GM12878 (cell line): ENCODE results near the gene PGGT1B. TPM values are rescaled to one million over a fixed set of nuclear protein-coding genes. Genes with fewer than 3 reads are reported as not detected.

Source experiments
- ATAC-seq: fragments of 200-7000 bp; cut with Tn5 transposase; 3 replicates; pipeline ENCODE4 v1.9.1; 2020; ENCODE audit warnings: mild to moderate bottlenecking, moderate library complexity
- BruUV-seq: library from RNA; stranded (reverse); fragments of 400-500 nt; replicated peaks from 2 replicates; lab custom pipeline; 2021; lab: Mats Ljungman, UMichigan
- CTCF ChIA-PET: fragments of 300-600 bp; sonication (Branson Sonifier 250); formaldehyde crosslinking; extraction: SDS; loops from one replicate; lab custom pipeline; 2021; ENCODE audit warnings: inconsistent platforms; lab: Yijun Ruan, JAX
- POLR2A ChIA-PET: fragments of 350-600 bp; formaldehyde crosslinking; extraction: SDS; loops from one replicate; lab custom pipeline; 2021; ENCODE audit warnings: inconsistent platforms; lab: Charles Lee
- RAD21 ChIA-PET: fragments of 300-600 bp; sonication (Branson Sonifier 250); formaldehyde crosslinking; loops from one replicate; lab custom pipeline; 2023; ENCODE audit warnings: antibody characterized with exemption; ENCODE audit not compliant: unreplicated experiment; lab: Charles Lee
- SMC1A ChIA-PET: fragments of 300-600 bp; sonication (Branson Sonifier 250); formaldehyde crosslinking; loops from one replicate; lab custom pipeline; 2023; ENCODE audit not compliant: unreplicated experiment, uncharacterized antibody; lab: Charles Lee
- DNase-seq: peaks from one replicate; pipeline ENCODE4 v3.0.0-alpha.2; 2011; ENCODE audit warnings: low read depth, low spot score
- FAIRE-seq: peaks from 3 replicates; lab custom pipeline; 2011; peaks lifted over from hg19 to GRCh38; lab: Jason Lieb, UNC
- H2AFZ ChIP-seq: 2 replicates; pipeline ENCODE4 v1.6.0; 2011; ENCODE audit warnings: low read depth, low read length, control low read depth; ENCODE audit not compliant: control insufficient read depth
- H3K27ac ChIP-seq: 2 replicates; pipeline ENCODE4 v1.5.1; 2011; ENCODE audit warnings: control low read depth; ENCODE audit not compliant: control insufficient read depth, insufficient read depth
- H3K27me3 ChIP-seq, 2 experiments: replicated peaks in 1 of 2; 2 replicates each; pipeline versions ENCODE4 v1.6.0 to v1.6.1; 2011; ENCODE audit warnings: low read length in 1 of 2; ENCODE audit not compliant: control insufficient read depth in 2 of 2, insufficient read depth in 2 of 2
- H3K36me3 ChIP-seq, 2 experiments: 2 replicates each; pipeline ENCODE4 v1.5.1; 2011; ENCODE audit warnings: low read length in 1 of 2; ENCODE audit not compliant: control insufficient read depth in 2 of 2, insufficient read depth in 2 of 2
- H3K4me1 ChIP-seq: 2 replicates; pipeline ENCODE4 v1.6.1; 2011; ENCODE audit warnings: mild to moderate bottlenecking, low read length, moderate library complexity, mixed read lengths; ENCODE audit not compliant: control insufficient read depth, insufficient read depth
- H3K4me2 ChIP-seq: 2 replicates; pipeline ENCODE4 v1.6.0; 2011; ENCODE audit warnings: control low read depth; ENCODE audit not compliant: control insufficient read depth, insufficient read depth
- H3K4me3 ChIP-seq: fragments of 200-600 bp; sonication (generic); 2 replicates; pipeline ENCODE4 v1.5.1; 2016
- H3K79me2 ChIP-seq: 2 replicates; pipeline ENCODE4 v1.6.0; 2011; ENCODE audit warnings: low read length; ENCODE audit not compliant: control insufficient read depth, insufficient read depth
- H3K9ac ChIP-seq: 2 replicates; pipeline ENCODE4 v1.8.0; 2011; ENCODE audit warnings: low read length, control low read depth, mixed read lengths; ENCODE audit not compliant: control insufficient read depth, insufficient read depth
- H3K9me3 ChIP-seq: replicated peaks from 3 replicates; pipeline ENCODE4 v1.5.1; 2011; ENCODE audit warnings: mild to moderate bottlenecking, low read length; ENCODE audit not compliant: control insufficient read depth, insufficient read depth
- H4K20me1 ChIP-seq: 2 replicates; pipeline ENCODE4 v1.6.0; 2011; ENCODE audit not compliant: control insufficient read depth, insufficient read depth
- BHLHE40 ChIP-seq, 2 experiments: fragments of 450-650 bp in 1 of 2; IDR thresholded peaks; 2 replicates each; pipeline ENCODE4 v1.6.1; 2011 to 2017; ENCODE audit warnings: low read depth in 2 of 2, borderline replicate concordance in 1 of 2, improper control_type of control experiment in 1 of 2, low read length in 1 of 2, mild to moderate bottlenecking in 1 of 2
- BMI1 ChIP-seq: fragments of 450-650 bp; IDR thresholded peaks from 2 replicates; pipeline ENCODE4 v1.6.1; 2016; ENCODE audit warnings: mild to moderate bottlenecking, moderate library complexity, borderline replicate concordance
- CEBPB ChIP-seq, 2 experiments: fragments of 150-350 bp in 1 of 2; IDR thresholded peaks; 2 replicates each; pipeline ENCODE4 v1.6.1; 2012 to 2014; ENCODE audit warnings: low read depth in 2 of 2, low read length in 2 of 2, borderline replicate concordance in 1 of 2, inconsistent platforms in 1 of 2
- CEBPZ ChIP-seq: fragments of 150-350 bp; IDR thresholded peaks from 2 replicates; pipeline ENCODE4 v1.6.1; 2016; ENCODE audit warnings: low read depth, low read length
- CREM ChIP-seq: IDR thresholded peaks from 2 replicates; pipeline ENCODE4 v1.6.1; 2014; ENCODE audit warnings: antibody characterized with exemption, low read depth
- HCFC1 ChIP-seq: fragments of 150-350 bp; IDR thresholded peaks from 2 replicates; pipeline ENCODE4 v1.6.1; 2014; ENCODE audit warnings: low read length
- HDAC2 ChIP-seq: fragments of 200-600 bp; sonication (generic); IDR thresholded peaks from 2 replicates; pipeline ENCODE4 v1.6.1; 2017
- HDGF ChIP-seq: fragments of 450-650 bp; IDR thresholded peaks from 2 replicates; pipeline ENCODE4 v1.6.1; 2016; ENCODE audit warnings: antibody characterized with exemption
- IRF5 ChIP-seq: fragments of 450-650 bp; IDR thresholded peaks from 2 replicates; pipeline ENCODE4 v1.6.1; 2017; ENCODE audit warnings: borderline replicate concordance
- JUND ChIP-seq: IDR thresholded peaks from 2 replicates; pipeline ENCODE4 v1.6.1; 2012; ENCODE audit warnings: low read depth, mild to moderate bottlenecking, low read length, improper control_type of control experiment, moderate library complexity
- KDM1A ChIP-seq: fragments of 200-600 bp; sonication (generic); IDR thresholded peaks from 2 replicates; pipeline ENCODE4 v1.6.1; 2016; ENCODE audit warnings: borderline replicate concordance
- MXI1 ChIP-seq: fragments of 150-350 bp; IDR thresholded peaks from 2 replicates; pipeline ENCODE4 v1.6.1; 2011; ENCODE audit warnings: low read depth, mild to moderate bottlenecking, inconsistent platforms, low read length, improper control_type of control experiment
- PAX5 ChIP-seq: IDR thresholded peaks from 2 replicates; pipeline ENCODE4 v1.6.1; 2011; ENCODE audit warnings: low read depth, low read length, borderline replicate concordance
- RELA ChIP-seq: fragments of 450-650 bp; IDR thresholded peaks from 2 replicates; pipeline ENCODE4 v1.8.0; 2014; ENCODE audit warnings: borderline replicate concordance; ENCODE audit not compliant: partially characterized antibody
- SP1 ChIP-seq: IDR thresholded peaks from one replicate; pipeline ENCODE4 v1.6.1; 2011; ENCODE audit warnings: low read depth, low read length
- SREBF2 ChIP-seq: IDR thresholded peaks from 2 replicates; pipeline ENCODE4 v1.6.1; 2012; ENCODE audit warnings: mild to moderate bottlenecking, low read length
- SRF ChIP-seq, 2 experiments: IDR thresholded peaks; 2 replicates each; pipeline ENCODE4 v1.6.1; 2011; ENCODE audit warnings: low read depth in 2 of 2, low read length in 2 of 2, mild to moderate bottlenecking in 1 of 2, moderate library complexity in 1 of 2
- STAT1 ChIP-seq: fragments of 450-650 bp; conservative IDR thresholded peaks from 2 replicates; pipeline ENCODE4 v1.6.1; 2014; ENCODE audit warnings: antibody characterized with exemption, mild to moderate bottlenecking
- WRNIP1 ChIP-seq: IDR thresholded peaks from 2 replicates; pipeline ENCODE4 v1.6.1; 2011; ENCODE audit warnings: low read depth, low read length, improper control_type of control experiment, borderline replicate concordance
- ZNF274 ChIP-seq: IDR thresholded peaks from one replicate; pipeline ENCODE4 v1.8.0; 2011; ENCODE audit not compliant: insufficient read length, insufficient read depth
- WGBS: methylation state at CpG from one replicate; pipeline ENCODE4 v1.1.6; 2016; ENCODE audit warnings: low lambda C conversion rate; ENCODE audit not compliant: insufficient replicate concordance, insufficient coverage; ENCODE audit errors: missing lambda C conversion rate; 5-methylcytosine and 5-hydroxymethylcytosine counted together
- in situ Hi-C: fragments of 300-500 bp; cut with MboI; formaldehyde crosslinking; loops from 9 replicates; pipeline ENCODE4 v1.14.3; 2018; ENCODE audit warnings: mixed read lengths
- intact Hi-C: fragments of 100-400 bp; cut with micrococcal nuclease; formaldehyde crosslinking; loops from one replicate; pipeline ENCODE4 v1.14.2; 2022; ENCODE audit not compliant: unreplicated experiment
- polyA plus RNA-seq, 11 experiments: library from polyadenylated mRNA; depleted of rRNA in 4 of 11; unstranded in 6 of 11; stranded (reverse) in 5 of 11; fragments of >200 nt; fragmentation: Nextera tagmentation in 4 of 11; fragmentation: Illumina TruSeq in 1 of 11; extraction: Ambion mirVana in 4 of 11; extraction: Trizol in 1 of 11; gene quantifications; 1 replicate in 1 of 11; 2 replicates in 10 of 11; pipeline versions ENCODE4 v1.2.1 to v1.2.3, GENCODE V29; 2011 to 2016; ENCODE audit warnings: inconsistent platforms in 2 of 11, missing spikeins in 2 of 11, low read depth in 1 of 11
- total RNA-seq, 4 experiments: library from RNA; depleted of rRNA in 3 of 4; stranded (reverse); fragments of >200 nt in 3 of 4; fragmentation: Illumina TruSeq in 1 of 4; extraction: Trizol in 1 of 4; gene quantifications; 2 replicates each; pipeline versions ENCODE4 v1.2.1 to v1.2.3, GENCODE V29; 2013 to 2021

Gene PGGT1B
- total and polyA plus RNA-seq, 10 of the 15 experiments (the other 5 are each of a cell fraction or from before 2014, with no cell fraction given) = 5.0 to 38.4 (median 13.9) TPM

DNA sequence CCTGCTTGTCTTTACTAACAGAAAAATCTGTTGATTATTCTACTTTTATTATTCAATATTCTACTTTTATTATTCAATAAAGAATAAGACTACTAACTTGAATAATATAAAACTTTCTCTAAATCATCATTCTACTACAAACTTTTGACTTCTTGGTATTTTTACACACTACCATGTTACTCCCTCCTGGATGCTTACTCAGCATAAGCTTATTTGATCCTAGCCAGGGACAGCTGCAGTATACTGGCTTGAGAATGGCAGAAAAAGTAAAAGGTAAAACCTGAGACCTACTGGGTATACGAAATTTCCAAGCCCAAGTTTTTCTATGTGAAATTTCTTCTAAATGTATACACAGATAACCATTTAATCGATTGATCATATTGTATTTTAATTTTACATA lies 26.1 kb downstream of the PGGT1B start (continued):
- no peak for TF ChIP-seq JUND
- TF ChIP-seq WRNIP1 = no peak
- no peak for TF ChIP-seq RELA
- no peak for TF ChIP-seq SRF (IDR thresholded peaks at IDR 0.05; ENCODE audit: low read depth in 2 of 2, low read length in 2 of 2)
- TF ChIP-seq BHLHE40 (IDR thresholded peaks at IDR 0.05; ENCODE audit: borderline replicate concordance in 1 of 2, low read depth in 2 of 2, low read length in 1 of 2) = no peak

GRCh38 chr5:115231598-115231997 lies 31.1 kb downstream of the PGGT1B start:
- no TSS peak for BruUV-seq
- in situ Hi-C loops = loop anchor here (25.0 kb wide), 1 partner anchor 769 kb away; no protein-coding TSS in a partner anchor
- RAD21 ChIA-PET = no interaction called here
- no peak overlapping the region for H2AFZ ChIP-seq
- intact Hi-C loops = no loop called here
- no peak overlapping the region for H3K9ac ChIP-seq
- H3K4me3 ChIP-seq = no peak overlapping the region
- H4K20me1 ChIP-seq = peaks cover 2% of the 10 kb centered on the region; the same call in 1 of the 2 replicates
- WGBS = 84% methylated on average over 4 of the region's 4 CpGs
- no peaks in the 10 kb centered on the region for H3K4me1 ChIP-seq
- peaks cover 1 to 8% of the 10 kb centered on the region in 2 experiments; a peak in 2 of 4 replicates for H3K36me3 ChIP-seq
- CTCF ChIA-PET = interaction anchor here (1.0 to 2.7 kb wide), 4 partner anchors 10 to 134 kb away, joined by 3 to 7 read pairs (median 4); no protein-coding TSS in a partner anchor
- no peak for FAIRE-seq
- DNase-seq = no peak
- TF ChIP-seq SREBF2 (no peak), STAT1 (no peak), CEBPZ (no peak), HCFC1 (no peak), HDAC2 (no peak), PAX5 (no peak), BMI1 (no peak), MXI1 (no peak), ZNF274 (no peak), CEBPB (IDR thresholded peaks at IDR 0.05; ENCODE audit: borderline replicate concordance in 1 of 2, low read depth in 2 of 2, low read length in 2 of 2) (no peak), HDGF (no peak), CREM (no peak), SP1 (no peak), JUND (no peak), IRF5 (no peak), KDM1A (no peak)
- SMC1A ChIA-PET = interaction anchor here (0.7 to 1.6 kb wide), 3 partner anchors 11 to 134 kb away, joined by 3 to 6 read pairs (median 3); no protein-coding TSS in a partner anchor
- POLR2A ChIA-PET = no interaction called here
- ATAC-seq = no peak
- no peaks in the 10 kb centered on the region for H3K79me2 ChIP-seq
- no peak overlapping the region for H3K4me2 ChIP-seq
- no peaks in the 10 kb centered on the region for H3K9me3 ChIP-seq
- H3K27me3 ChIP-seq = no peaks in the 10 kb centered on the region
- H3K27ac ChIP-seq = no peak overlapping the region
